ENCODE data around the gene RHBDD3. TPM values are rescaled to one million over a fixed set of nuclear protein-coding genes. Genes with fewer than 3 reads are reported as not detected.

The RHBDD3 gene
- total RNA-seq, 1 donor from 2014 or later = 58.0 TPM

DNA sequence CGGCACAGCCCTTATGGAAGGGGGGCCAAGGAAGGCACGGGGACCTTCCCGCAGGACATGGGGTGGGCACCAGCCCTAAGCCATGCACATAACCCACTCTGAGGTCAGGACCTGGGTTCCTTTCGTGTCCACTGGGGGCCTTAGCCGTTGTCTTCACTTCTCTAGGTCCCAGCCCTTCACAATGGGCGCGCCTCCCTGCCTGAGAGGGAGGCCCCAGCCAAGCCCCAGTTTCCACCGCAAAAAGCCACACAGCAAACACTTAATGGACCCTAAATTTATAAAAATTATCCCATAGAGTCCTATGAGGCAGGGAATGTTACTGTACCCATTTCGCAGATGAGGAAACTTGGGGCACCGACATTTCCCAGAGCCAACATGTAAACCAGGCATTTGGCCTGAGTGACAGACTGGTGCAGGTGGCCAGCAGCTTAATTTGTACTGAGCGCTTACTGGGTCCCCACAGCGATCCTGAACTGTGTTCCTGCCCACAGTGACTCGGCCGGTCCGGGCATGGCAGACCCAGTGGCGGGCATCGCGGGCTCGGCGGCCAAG lies 39.9 kb upstream of the RHBDD3 start:
- Mint-ChIP-seq H3K27ac (peak overlapping the region; percentile 79), H3K4me3 (peak overlapping the region; percentile 81), H3K36me3 (peaks cover 3% of the 10 kb centered on the region), H3K27me3 (ENCODE audit: low read depth) (peaks cover 4% of the 10 kb centered on the region), H3K4me1 (peaks cover 9% of the 10 kb centered on the region), H3K9me3 (no peaks in the 10 kb centered on the region)
- TF ChIP-seq, protein P1, sequence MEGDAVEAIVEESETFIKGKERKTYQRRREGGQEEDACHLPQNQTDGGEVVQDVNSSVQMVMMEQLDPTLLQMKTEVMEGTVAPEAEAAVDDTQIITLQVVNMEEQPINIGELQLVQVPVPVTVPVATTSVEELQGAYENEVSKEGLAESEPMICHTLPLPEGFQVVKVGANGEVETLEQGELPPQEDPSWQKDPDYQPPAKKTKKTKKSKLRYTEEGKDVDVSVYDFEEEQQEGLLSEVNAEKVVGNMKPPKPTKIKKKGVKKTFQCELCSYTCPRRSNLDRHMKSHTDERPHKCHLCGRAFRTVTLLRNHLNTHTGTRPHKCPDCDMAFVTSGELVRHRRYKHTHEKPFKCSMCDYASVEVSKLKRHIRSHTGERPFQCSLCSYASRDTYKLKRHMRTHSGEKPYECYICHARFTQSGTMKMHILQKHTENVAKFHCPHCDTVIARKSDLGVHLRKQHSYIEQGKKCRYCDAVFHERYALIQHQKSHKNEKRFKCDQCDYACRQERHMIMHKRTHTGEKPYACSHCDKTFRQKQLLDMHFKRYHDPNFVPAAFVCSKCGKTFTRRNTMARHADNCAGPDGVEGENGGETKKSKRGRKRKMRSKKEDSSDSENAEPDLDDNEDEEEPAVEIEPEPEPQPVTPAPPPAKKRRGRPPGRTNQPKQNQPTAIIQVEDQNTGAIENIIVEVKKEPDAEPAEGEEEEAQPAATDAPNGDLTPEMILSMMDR (IDR thresholded peaks at IDR 0.05; ENCODE audit: unreplicated experiment) = no peak
- DNase-seq (ENCODE audit: low spot score in 2 of 2, unreplicated experiment in 2 of 2) = peak in 1 of 2 experiments; percentile 36

DNA sequence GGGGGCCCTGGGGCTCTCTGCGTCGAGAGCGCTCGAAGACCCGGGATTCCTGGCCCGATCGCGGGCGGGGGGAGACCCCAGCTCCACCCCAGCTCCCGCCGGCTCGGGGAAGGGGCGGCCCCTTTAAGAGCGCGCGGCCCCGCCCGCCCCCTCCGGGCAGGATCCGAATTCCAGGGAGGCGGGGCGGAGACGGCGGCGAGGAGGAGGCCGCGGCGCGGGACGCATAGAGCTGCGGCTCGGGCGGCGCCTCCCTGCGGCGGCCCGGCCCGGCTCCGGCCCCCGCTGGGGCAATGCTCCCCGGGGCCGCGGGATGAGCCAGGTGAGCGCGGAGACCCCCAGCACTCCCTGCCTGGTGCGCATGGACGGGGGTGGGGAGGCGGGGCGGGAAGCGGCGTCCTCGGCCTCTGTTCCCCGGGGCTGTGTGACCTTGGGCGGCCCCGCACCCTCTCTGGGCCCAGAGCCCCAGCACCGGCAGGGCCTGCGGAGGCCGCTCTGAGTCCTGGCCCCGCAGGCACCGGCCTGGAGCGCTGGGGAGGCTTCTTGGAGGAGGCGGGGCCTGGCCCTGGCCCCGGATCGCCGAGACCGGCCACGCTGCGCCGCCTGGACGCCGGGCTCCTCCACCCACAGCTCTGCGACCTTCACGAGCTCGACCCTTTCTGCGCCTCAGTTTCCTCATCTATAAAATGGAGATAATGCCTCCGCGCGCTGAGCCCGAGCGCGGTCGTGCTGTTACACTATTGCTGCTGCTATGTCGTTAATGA lies 39.2 kb upstream of the RHBDD3 start:
- H3K4me3 Mint-ChIP-seq = peak overlapping the region; percentile 81
- peaks cover 9% of the 10 kb centered on the region for H3K4me1 Mint-ChIP-seq

DNA sequence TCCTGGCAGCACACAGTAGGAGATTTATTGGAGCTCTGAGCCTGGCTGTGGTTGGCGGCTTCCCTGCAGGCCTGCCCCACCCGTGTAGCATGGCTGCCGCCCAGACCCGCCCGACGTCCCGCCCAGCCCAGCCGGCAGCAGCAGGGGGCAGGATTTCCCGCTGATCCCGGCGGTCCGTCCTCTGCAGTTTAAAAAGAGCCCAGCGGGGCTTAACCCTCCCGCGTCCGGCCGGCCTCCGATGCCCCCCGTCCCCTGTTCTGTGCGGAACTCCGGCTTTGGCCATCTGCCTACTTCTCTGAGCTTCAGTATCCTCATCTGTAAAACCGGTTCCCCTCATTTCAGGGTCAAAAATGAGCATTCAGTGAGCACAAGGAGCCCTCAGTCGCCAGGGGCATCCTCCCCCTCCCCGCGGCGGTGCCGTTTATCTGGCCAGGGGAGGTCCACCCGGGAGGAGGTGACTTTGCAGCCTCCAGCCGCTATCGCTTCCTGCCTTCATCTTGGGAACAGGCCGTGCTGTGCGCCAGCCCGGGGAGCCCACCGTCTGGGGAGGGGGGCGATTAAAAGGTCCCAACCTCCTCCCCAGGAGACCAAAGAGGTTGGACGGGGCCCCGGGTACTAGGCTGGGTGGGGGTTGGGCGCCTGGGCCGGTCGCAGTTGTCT lies 38.5 kb upstream of the RHBDD3 start, which contains the start of gene GAS2L1:
Gene GAS2L1, plus strand, starts transcription at position 476 of the 660 bp plus-strand sequence. CDS start 1,456 bp downstream, outside the sequence.
- Mint-ChIP-seq H3K27me3 (ENCODE audit: low read depth) (no peaks in the 10 kb centered on the region), H3K27ac (peak within 1 kb of the TSS; percentile 86), H3K4me1 (peaks cover 9% of the 10 kb centered on the region), H3K36me3 (no peaks in the 10 kb centered on the region), H3K9me3 (no peaks in the 10 kb centered on the region), H3K4me3 (peak within 1 kb of the TSS; percentile 81)
- peak in 1 of 2 experiments; percentile 80 for DNase-seq (ENCODE audit: low spot score in 2 of 2, unreplicated experiment in 2 of 2)
- TF ChIP-seq, protein P1 (IDR thresholded peaks at IDR 0.05; ENCODE audit: unreplicated experiment) = no peak

More for the DNA sequence above, 39.2 kb upstream of the RHBDD3 start:
- no peaks in the 10 kb centered on the region for H3K27me3 Mint-ChIP-seq (ENCODE audit: low read depth)
- peak; percentile 84 to 89 for DNase-seq (ENCODE audit: low spot score in 2 of 2, unreplicated experiment in 2 of 2)
- H3K36me3 Mint-ChIP-seq = no peaks in the 10 kb centered on the region
- no peaks in the 10 kb centered on the region for H3K9me3 Mint-ChIP-seq
- H3K27ac Mint-ChIP-seq = peak overlapping the region; percentile 86
- TF ChIP-seq, protein P1 (IDR thresholded peaks at IDR 0.05; ENCODE audit: unreplicated experiment) = no peak

DNA sequence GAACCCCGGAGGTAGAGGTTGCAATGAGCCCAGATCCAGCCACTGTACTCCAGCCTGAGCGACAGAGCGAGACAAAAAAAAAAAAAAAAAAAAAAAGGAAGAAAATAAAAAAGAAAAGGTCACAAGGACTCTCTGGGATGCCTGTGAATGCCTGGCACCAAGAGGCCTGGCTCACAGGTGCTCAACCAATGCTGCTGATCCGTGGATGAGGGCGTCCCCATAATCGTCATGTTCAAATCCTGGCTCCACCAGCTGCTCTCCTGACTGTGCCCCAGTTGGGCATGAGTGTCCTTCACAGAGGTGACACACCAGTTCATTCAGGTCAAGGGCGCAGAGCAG lies 38.0 kb upstream of the RHBDD3 start:
- peak overlapping the region; percentile 85 for H3K27ac Mint-ChIP-seq
- peak overlapping the region; percentile 79 for H3K4me3 Mint-ChIP-seq
- no peaks in the 10 kb centered on the region for H3K27me3 Mint-ChIP-seq (ENCODE audit: low read depth)
- no peaks in the 10 kb centered on the region for H3K36me3 Mint-ChIP-seq
- TF ChIP-seq, protein P1 (IDR thresholded peaks at IDR 0.05; ENCODE audit: unreplicated experiment) = no peak
- H3K9me3 Mint-ChIP-seq = no peaks in the 10 kb centered on the region
- peaks cover 7% of the 10 kb centered on the region for H3K4me1 Mint-ChIP-seq
- no peak for DNase-seq (ENCODE audit: low spot score in 2 of 2, unreplicated experiment in 2 of 2)

DNA sequence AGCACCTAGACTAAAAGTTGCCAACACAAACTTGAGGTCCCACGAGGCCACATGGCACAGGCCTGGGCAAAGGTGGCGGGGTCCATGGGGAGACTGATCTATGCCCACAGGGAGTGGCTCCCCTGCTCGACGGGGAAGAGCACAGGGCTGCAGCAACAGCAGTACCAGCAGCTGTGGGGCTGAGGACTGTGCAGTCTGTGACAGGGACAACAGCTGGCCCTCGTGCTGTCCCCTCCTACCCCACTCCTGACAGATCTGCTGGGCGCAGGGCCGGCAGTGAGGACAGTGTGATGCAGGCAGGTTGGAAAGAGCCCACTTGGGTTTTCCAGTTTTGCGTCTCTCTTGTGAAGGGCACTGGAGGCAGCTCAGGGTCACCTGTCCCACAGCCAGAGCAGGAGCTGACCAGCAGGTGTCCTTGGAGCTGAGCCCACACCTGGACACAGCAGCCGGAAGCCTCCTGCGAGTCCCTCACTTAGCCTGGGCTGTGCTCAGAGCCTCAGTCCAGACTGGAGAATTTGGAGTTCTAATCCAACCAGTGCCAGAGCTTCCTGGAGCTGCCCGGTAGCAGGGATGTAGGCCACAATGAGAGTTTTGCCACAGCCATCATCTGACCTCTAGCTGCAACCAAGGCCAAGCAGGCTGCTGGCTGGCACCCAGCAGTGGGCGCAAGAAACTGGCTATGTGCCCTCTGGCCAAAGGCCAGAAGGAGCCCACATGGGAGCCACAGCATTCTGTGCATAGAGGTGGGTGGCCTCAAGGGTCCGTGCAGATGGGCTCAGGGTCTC lies 35.1 kb upstream of the RHBDD3 start:
- peaks cover 16% of the 10 kb centered on the region for H3K36me3 Mint-ChIP-seq
- TF ChIP-seq, protein P1 (IDR thresholded peaks at IDR 0.05; ENCODE audit: unreplicated experiment) = no peak
- no peaks in the 10 kb centered on the region for H3K9me3 Mint-ChIP-seq
- H3K4me1 Mint-ChIP-seq = peaks cover 6% of the 10 kb centered on the region
- no peaks in the 10 kb centered on the region for H3K27me3 Mint-ChIP-seq (ENCODE audit: low read depth)
- no peak overlapping the region for H3K4me3 Mint-ChIP-seq
- no peak for DNase-seq (ENCODE audit: low spot score in 2 of 2, unreplicated experiment in 2 of 2)
- H3K27ac Mint-ChIP-seq = no peak overlapping the region

Data from mesothelial cell of epicardium (in vitro differentiated cells).